ENCODE results near the gene OR8B3.
"Not testable (repeated sequence)": the region's sequence is repeated elsewhere in the genome, so short reads cannot be mapped to it uniquely, and the experiment has no call there.

Gene OR8B3

GRCh38 chr11:124421043-124421442, 22.2 kb upstream of the OR8B3 start:
- H3K27me3 ChIP-seq (ENCODE audit: control insufficient read depth in 1 of 2, insufficient read depth in 2 of 2, low read length in 2 of 2), result no peaks in the 10 kb centered on the region
- no peaks in the 10 kb centered on the region for H3K4me1 ChIP-seq (ENCODE audit: control insufficient read depth, insufficient read depth, low read length)
- no peaks in the 10 kb centered on the region for H3K36me3 ChIP-seq (ENCODE audit: control insufficient read depth in 2 of 2, insufficient read depth in 2 of 2, low read length in 2 of 2)
- no peak overlapping the region for H3K4me3 ChIP-seq (ENCODE audit: low read length in 2 of 2)
- H3K9ac ChIP-seq (ENCODE audit: low read length in 2 of 2), result no peak overlapping the region
- no peaks in the 10 kb centered on the region for H3K9me3 ChIP-seq (ENCODE audit: control insufficient read depth in 2 of 2, low read length in 2 of 2)
- no peak overlapping the region for H3K27ac ChIP-seq (ENCODE audit: low read length)

- peaks cover 0 to 6% of the 10 kb centered on the region in 2 donors for H3K27me3 ChIP-seq (ENCODE audit: control insufficient read depth in 1 of 2, insufficient read depth in 2 of 2, low read length in 2 of 2)
- no peak overlapping the region for H3K9ac ChIP-seq (ENCODE audit: low read length in 2 of 2)
- H3K4me1 ChIP-seq (ENCODE audit: control insufficient read depth, insufficient read depth, low read length), result no peaks in the 10 kb centered on the region
- H3K36me3 ChIP-seq (ENCODE audit: control insufficient read depth in 2 of 2, insufficient read depth in 2 of 2, low read length in 2 of 2), result no peaks in the 10 kb centered on the region
- H3K27ac ChIP-seq (ENCODE audit: low read length), result no peak overlapping the region
- H3K9me3 ChIP-seq (ENCODE audit: control insufficient read depth in 2 of 2, low read length in 2 of 2), result no peaks in the 10 kb centered on the region
- H3K4me3 ChIP-seq (ENCODE audit: low read length in 2 of 2), result no peak overlapping the region
Measured at GRCh38 chr11:124415356-124415923, 16.6 kb upstream of the OR8B3 start.

GRCh38 chr11:124409906-124410305, 11.1 kb upstream of the OR8B3 start:
- H3K36me3 ChIP-seq (ENCODE audit: control insufficient read depth in 2 of 2, insufficient read depth in 2 of 2, low read length in 2 of 2), result no peaks in the 10 kb centered on the region
- H3K4me1 ChIP-seq (ENCODE audit: control insufficient read depth, insufficient read depth, low read length), result no peaks in the 10 kb centered on the region
- H3K9ac ChIP-seq (ENCODE audit: low read length in 2 of 2), result no peak overlapping the region
- no peaks in the 10 kb centered on the region for H3K9me3 ChIP-seq (ENCODE audit: control insufficient read depth in 2 of 2, low read length in 2 of 2)
- H3K27ac ChIP-seq (ENCODE audit: low read length), result no peak overlapping the region
- peaks cover 0 to 6% of the 10 kb centered on the region in 2 donors for H3K27me3 ChIP-seq (ENCODE audit: control insufficient read depth in 1 of 2, insufficient read depth in 2 of 2, low read length in 2 of 2)
- no peak overlapping the region for H3K4me3 ChIP-seq (ENCODE audit: low read length in 2 of 2)

- H3K27ac ChIP-seq (ENCODE audit: low read length), result no peak overlapping the region
Measured at GRCh38 chr11:124405581-124405980, 6.8 kb upstream of the OR8B3 start.

GRCh38 chr11:124403186-124403585, 4.4 kb upstream of the OR8B3 start:
- not testable (repeated sequence) for H3K9me3 ChIP-seq (ENCODE audit: control insufficient read depth in 2 of 2, low read length in 2 of 2)

More at GRCh38 chr11:124405581-124405980, 6.8 kb upstream of the OR8B3 start:
- no peaks in the 10 kb centered on the region for H3K27me3 ChIP-seq (ENCODE audit: control insufficient read depth in 1 of 2, insufficient read depth in 2 of 2, low read length in 2 of 2)
- H3K36me3 ChIP-seq (ENCODE audit: control insufficient read depth in 2 of 2, insufficient read depth in 2 of 2, low read length in 2 of 2), result no peaks in the 10 kb centered on the region
- H3K4me3 ChIP-seq (ENCODE audit: low read length in 2 of 2), result no peak overlapping the region
- no peaks in the 10 kb centered on the region for H3K4me1 ChIP-seq (ENCODE audit: control insufficient read depth, insufficient read depth, low read length)
- H3K9ac ChIP-seq (ENCODE audit: low read length in 2 of 2), result no peak overlapping the region
- H3K9me3 ChIP-seq (ENCODE audit: control insufficient read depth in 2 of 2, low read length in 2 of 2), result no peaks in the 10 kb centered on the region

GRCh38 chr11:124402326-124402922, 3.6 kb upstream of the OR8B3 start:
- no peak overlapping the region for H3K27ac ChIP-seq (ENCODE audit: low read length)
- no peaks in the 10 kb centered on the region for H3K27me3 ChIP-seq (ENCODE audit: control insufficient read depth in 1 of 2, insufficient read depth in 2 of 2, low read length in 2 of 2)
- no peaks in the 10 kb centered on the region for H3K36me3 ChIP-seq (ENCODE audit: control insufficient read depth in 2 of 2, insufficient read depth in 2 of 2, low read length in 2 of 2)
- no peak overlapping the region for H3K4me3 ChIP-seq (ENCODE audit: low read length in 2 of 2)
- no peak overlapping the region for H3K9ac ChIP-seq (ENCODE audit: low read length in 2 of 2)
- no peaks in the 10 kb centered on the region for H3K9me3 ChIP-seq (ENCODE audit: control insufficient read depth in 2 of 2, low read length in 2 of 2)
- no peaks in the 10 kb centered on the region for H3K4me1 ChIP-seq (ENCODE audit: control insufficient read depth, insufficient read depth, low read length)

More at GRCh38 chr11:124403186-124403585, 4.4 kb upstream of the OR8B3 start:
- not testable (repeated sequence) for H3K27ac ChIP-seq (ENCODE audit: low read length); H3K36me3 ChIP-seq (ENCODE audit: control insufficient read depth in 2 of 2, insufficient read depth in 2 of 2, low read length in 2 of 2); H3K27me3 ChIP-seq (ENCODE audit: control insufficient read depth in 1 of 2, insufficient read depth in 2 of 2, low read length in 2 of 2); H3K9ac ChIP-seq (ENCODE audit: low read length in 2 of 2); H3K4me1 ChIP-seq (ENCODE audit: control insufficient read depth, insufficient read depth, low read length); H3K4me3 ChIP-seq (ENCODE audit: low read length in 2 of 2)

- not testable (repeated sequence) for H3K36me3 ChIP-seq (ENCODE audit: control insufficient read depth in 2 of 2, insufficient read depth in 2 of 2, low read length in 2 of 2); H3K9ac ChIP-seq (ENCODE audit: low read length in 2 of 2); H3K4me1 ChIP-seq (ENCODE audit: control insufficient read depth, insufficient read depth, low read length); H3K27ac ChIP-seq (ENCODE audit: low read length); H3K27me3 ChIP-seq (ENCODE audit: control insufficient read depth in 1 of 2, insufficient read depth in 2 of 2, low read length in 2 of 2); H3K4me3 ChIP-seq (ENCODE audit: low read length in 2 of 2); H3K9me3 ChIP-seq (ENCODE audit: control insufficient read depth in 2 of 2, low read length in 2 of 2)
Measured at GRCh38 chr11:124396847-124397246, 2.0 kb downstream of the OR8B3 start.

- Histone ChIP-seq H3K9me3 (ENCODE audit: control insufficient read depth in 2 of 2, low read length in 2 of 2) (peaks cover 0 to 2% of the 10 kb centered on the region in 2 donors), H3K4me1 (ENCODE audit: control insufficient read depth, insufficient read depth, low read length) (no peaks in the 10 kb centered on the region), H3K36me3 (ENCODE audit: control insufficient read depth in 2 of 2, insufficient read depth in 2 of 2, low read length in 2 of 2) (no peaks in the 10 kb centered on the region), H3K4me3 (ENCODE audit: low read length in 2 of 2) (no peak overlapping the region), H3K9ac (ENCODE audit: low read length in 2 of 2) (no peak overlapping the region), H3K27me3 (ENCODE audit: control insufficient read depth in 1 of 2, insufficient read depth in 2 of 2, low read length in 2 of 2) (no peaks in the 10 kb centered on the region), H3K27ac (ENCODE audit: low read length) (no peak overlapping the region)
Measured at GRCh38 chr11:124394408-124394807, 4.4 kb downstream of the OR8B3 start.

GRCh38 chr11:124384399-124384798, 14.4 kb downstream of the OR8B3 start, which contains the start of gene OR8B2:
OR8B2 (minus strand) TSS chr11:124384499; CDS start chr11:124383343, 1,156 bp downstream.
- H3K4me3 ChIP-seq (ENCODE audit: low read length in 2 of 2), result no peak within 1 kb of the TSS
- H3K9me3 ChIP-seq (ENCODE audit: control insufficient read depth in 2 of 2, low read length in 2 of 2), result no peaks in the 10 kb centered on the region
- H3K4me1 ChIP-seq (ENCODE audit: control insufficient read depth, insufficient read depth, low read length), result no peaks in the 10 kb centered on the region
- H3K9ac ChIP-seq (ENCODE audit: low read length in 2 of 2), result no peak within 1 kb of the TSS
- no peaks in the 10 kb centered on the region for H3K27me3 ChIP-seq (ENCODE audit: control insufficient read depth in 1 of 2, insufficient read depth in 2 of 2, low read length in 2 of 2)
- H3K36me3 ChIP-seq (ENCODE audit: control insufficient read depth in 2 of 2, insufficient read depth in 2 of 2, low read length in 2 of 2), result no peaks in the 10 kb centered on the region
- H3K27ac ChIP-seq (ENCODE audit: low read length), result no peak within 1 kb of the TSS

- H3K9ac ChIP-seq (ENCODE audit: low read length in 2 of 2); H3K9me3 ChIP-seq (ENCODE audit: control insufficient read depth in 2 of 2, low read length in 2 of 2); H3K4me1 ChIP-seq (ENCODE audit: control insufficient read depth, insufficient read depth, low read length); H3K27ac ChIP-seq (ENCODE audit: low read length); H3K36me3 ChIP-seq (ENCODE audit: control insufficient read depth in 2 of 2, insufficient read depth in 2 of 2, low read length in 2 of 2); H3K4me3 ChIP-seq (ENCODE audit: low read length in 2 of 2); H3K27me3 ChIP-seq (ENCODE audit: control insufficient read depth in 1 of 2, insufficient read depth in 2 of 2, low read length in 2 of 2): not testable (repeated sequence)
Measured at GRCh38 chr11:124382857-124383256, 16.0 kb downstream of the OR8B3 start.

GRCh38 chr11:124380585-124380984, 18.2 kb downstream of the OR8B3 start:
- no peaks in the 10 kb centered on the region for H3K27me3 ChIP-seq (ENCODE audit: control insufficient read depth in 1 of 2, insufficient read depth in 2 of 2, low read length in 2 of 2)
- no peaks in the 10 kb centered on the region for H3K4me1 ChIP-seq (ENCODE audit: control insufficient read depth, insufficient read depth, low read length)
- no peak overlapping the region for H3K4me3 ChIP-seq (ENCODE audit: low read length in 2 of 2)
- no peak overlapping the region for H3K27ac ChIP-seq (ENCODE audit: low read length)
- no peaks in the 10 kb centered on the region for H3K9me3 ChIP-seq (ENCODE audit: control insufficient read depth in 2 of 2, low read length in 2 of 2)
- no peaks in the 10 kb centered on the region for H3K36me3 ChIP-seq (ENCODE audit: control insufficient read depth in 2 of 2, insufficient read depth in 2 of 2, low read length in 2 of 2)
- H3K9ac ChIP-seq (ENCODE audit: low read length in 2 of 2), result no peak overlapping the region

Data from stomach smooth muscle (tissue), 2 donors.